Osteoblast (primary cell): ENCODE measurements around the gene MIPEP. TPM values are rescaled to one million over a fixed set of nuclear protein-coding genes. Genes with fewer than 3 reads are reported as not detected.

Experiments
- DNase-seq: peaks from one replicate; pipeline ENCODE4 v3.0.0; 2011; ENCODE audit warnings: low spot score, mixed read lengths; ENCODE audit not compliant: insufficient read length; ENCODE audit errors: missing footprints
- H2AFZ ChIP-seq: 2 replicates; pipeline ENCODE4 v1.6.0; 2011; ENCODE audit warnings: mild to moderate bottlenecking, low read length
- H3K27ac ChIP-seq: 2 replicates; pipeline ENCODE4 v1.5.1; 2011; ENCODE audit warnings: mild to moderate bottlenecking, low read depth, low read length, moderate library complexity
- H3K27me3 ChIP-seq: 2 replicates; pipeline ENCODE4 v1.6.0; 2012; ENCODE audit warnings: mild to moderate bottlenecking, control low read depth, inconsistent platforms, low read length, moderate library complexity; ENCODE audit not compliant: insufficient read depth
- H3K36me3 ChIP-seq: 2 replicates; pipeline ENCODE4 v1.5.1; 2011; ENCODE audit warnings: mild to moderate bottlenecking, low read length, control low read depth, moderate library complexity; ENCODE audit not compliant: insufficient read depth
- H3K4me1 ChIP-seq: 2 replicates; pipeline ENCODE4 v1.5.1; 2011; ENCODE audit warnings: mild to moderate bottlenecking, low read length, control low read depth, moderate library complexity; ENCODE audit not compliant: insufficient read depth
- H3K4me2 ChIP-seq: 2 replicates; pipeline ENCODE4 v1.6.0; 2011; ENCODE audit warnings: mild to moderate bottlenecking, low read length; ENCODE audit not compliant: insufficient read depth
- H3K4me3 ChIP-seq: fragments of 200-600 bp; sonication (generic); 3 replicates; pipeline ENCODE4 v1.5.1; 2012; ENCODE audit warnings: mild to moderate bottlenecking, low read length, inconsistent platforms; ENCODE audit not compliant: insufficient read depth
- H3K79me2 ChIP-seq: 2 replicates; pipeline ENCODE4 v1.6.0; 2012; ENCODE audit warnings: mild to moderate bottlenecking, low read length, control low read depth, inconsistent platforms; ENCODE audit not compliant: insufficient read depth
- H3K9me3 ChIP-seq: 2 replicates; pipeline ENCODE4 v1.5.1; 2011; ENCODE audit warnings: low read depth, low read length, control low read depth
- H4K20me1 ChIP-seq: 2 replicates; pipeline ENCODE4 v1.6.0; 2012; ENCODE audit warnings: mild to moderate bottlenecking, low read length, control low read depth; ENCODE audit not compliant: insufficient read depth
- CTCF ChIP-seq: IDR thresholded peaks from 2 replicates; pipeline ENCODE4 v1.5.1; 2011; ENCODE audit warnings: mild to moderate bottlenecking, low read depth, low read length, moderate library complexity; ENCODE audit errors: extremely low read depth
- total RNA-seq: library from RNA; depleted of rRNA; stranded (reverse); fragments of >200 nt; gene quantifications from 2 replicates; pipeline ENCODE4 v1.2.3, GENCODE V29; 2012

Gene MIPEP
- total RNA-seq, 1 donor: 29.3 TPM

- H3K4me3 ChIP-seq: no peak overlapping the region
- TF ChIP-seq CTCF: no peak
Measured at GRCh38 chr13:23845105-23845725, 44.0 kb downstream of the MIPEP start.

GRCh38 chr13:23844132-23844531 is 45.1 kb downstream of the MIPEP start:
- H3K4me2 ChIP-seq: no peak overlapping the region
- H3K9me3 ChIP-seq: no peaks in the 10 kb centered on the region
- H3K27ac ChIP-seq: no peak overlapping the region
- no peaks in the 10 kb centered on the region for H3K4me1 ChIP-seq
- H4K20me1 ChIP-seq: no peaks in the 10 kb centered on the region
- H2AFZ ChIP-seq: no peak overlapping the region
- no peaks in the 10 kb centered on the region for H3K79me2 ChIP-seq
- H3K4me3 ChIP-seq: no peak overlapping the region
- H3K27me3 ChIP-seq: no peaks in the 10 kb centered on the region
- no peaks in the 10 kb centered on the region for H3K36me3 ChIP-seq
- no peak for TF ChIP-seq CTCF
- no peak for DNase-seq

More at GRCh38 chr13:23845105-23845725, 44.0 kb downstream of the MIPEP start:
- Histone ChIP-seq H3K79me2 (no peaks in the 10 kb centered on the region), H4K20me1 (no peaks in the 10 kb centered on the region), H3K9me3 (no peaks in the 10 kb centered on the region), H3K4me2 (no peak overlapping the region), H3K27ac (no peak overlapping the region), H3K36me3 (no peaks in the 10 kb centered on the region), H2AFZ (no peak overlapping the region), H3K4me1 (no peaks in the 10 kb centered on the region), H3K27me3 (no peaks in the 10 kb centered on the region)
- DNase-seq: no peak

GRCh38 chr13:23843436-23843835 is 45.8 kb downstream of the MIPEP start:
- no peaks in the 10 kb centered on the region for H4K20me1 ChIP-seq
- H3K36me3 ChIP-seq: no peaks in the 10 kb centered on the region
- no peaks in the 10 kb centered on the region for H3K4me1 ChIP-seq
- H3K9me3 ChIP-seq: no peaks in the 10 kb centered on the region
- H2AFZ ChIP-seq: no peak overlapping the region
- no peak overlapping the region for H3K4me2 ChIP-seq
- TF ChIP-seq CTCF: no peak
- H3K27me3 ChIP-seq: no peaks in the 10 kb centered on the region
- no peaks in the 10 kb centered on the region for H3K79me2 ChIP-seq
- no peak overlapping the region for H3K4me3 ChIP-seq
- no peak for DNase-seq
- no peak overlapping the region for H3K27ac ChIP-seq

GRCh38 chr13:23842406-23842805 is 46.8 kb downstream of the MIPEP start:
- Histone ChIP-seq H3K36me3 (no peaks in the 10 kb centered on the region), H3K9me3 (no peaks in the 10 kb centered on the region), H4K20me1 (no peaks in the 10 kb centered on the region), H2AFZ (no peak overlapping the region), H3K27me3 (no peaks in the 10 kb centered on the region), H3K4me2 (no peak overlapping the region), H3K27ac (no peak overlapping the region), H3K4me3 (no peak overlapping the region), H3K79me2 (no peaks in the 10 kb centered on the region), H3K4me1 (no peaks in the 10 kb centered on the region)
- no peak for TF ChIP-seq CTCF
- DNase-seq: no peak
